DND-41 (cell line): ENCODE measurements around the gene EFL1.

Experiments
- EZH2 ChIP-seq: IDR thresholded peaks from 3 replicates; pipeline ENCODE4 v1.6.1; 2012; ENCODE audit warnings: borderline replicate concordance, low read depth, mild to moderate bottlenecking, moderate library complexity, low read length, inconsistent platforms; ENCODE audit not compliant: severe bottlenecking
- TF ChIP-seq, protein P1 (sequence below): IDR thresholded peaks from 2 replicates; pipeline ENCODE4 v1.5.1; 2012; ENCODE audit warnings: borderline replicate concordance, low read length, moderate library complexity, mild to moderate bottlenecking; ENCODE audit not compliant: poor library complexity, severe bottlenecking; ENCODE audit errors: extremely low read depth

DNA sequence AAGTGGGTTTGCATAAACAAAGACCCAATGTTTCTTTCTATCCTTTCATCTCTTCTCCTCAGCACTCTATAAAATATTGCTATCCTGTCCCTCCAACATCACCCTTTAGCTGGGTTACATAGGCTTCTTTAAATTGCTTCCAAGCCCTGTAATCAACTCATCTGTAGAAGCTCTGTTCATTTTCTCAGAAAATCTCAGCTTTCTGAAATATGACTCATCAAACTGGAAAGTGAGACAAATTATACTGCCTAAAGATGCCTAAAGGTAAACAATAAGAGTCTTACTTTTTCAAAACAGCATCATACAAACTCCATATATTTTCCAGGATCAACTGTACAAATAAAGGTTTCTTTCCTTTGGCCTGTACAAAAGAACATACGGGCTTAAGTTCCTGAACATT, 33.8 kb downstream of the EFL1 start:
- TF ChIP-seq, protein P1, sequence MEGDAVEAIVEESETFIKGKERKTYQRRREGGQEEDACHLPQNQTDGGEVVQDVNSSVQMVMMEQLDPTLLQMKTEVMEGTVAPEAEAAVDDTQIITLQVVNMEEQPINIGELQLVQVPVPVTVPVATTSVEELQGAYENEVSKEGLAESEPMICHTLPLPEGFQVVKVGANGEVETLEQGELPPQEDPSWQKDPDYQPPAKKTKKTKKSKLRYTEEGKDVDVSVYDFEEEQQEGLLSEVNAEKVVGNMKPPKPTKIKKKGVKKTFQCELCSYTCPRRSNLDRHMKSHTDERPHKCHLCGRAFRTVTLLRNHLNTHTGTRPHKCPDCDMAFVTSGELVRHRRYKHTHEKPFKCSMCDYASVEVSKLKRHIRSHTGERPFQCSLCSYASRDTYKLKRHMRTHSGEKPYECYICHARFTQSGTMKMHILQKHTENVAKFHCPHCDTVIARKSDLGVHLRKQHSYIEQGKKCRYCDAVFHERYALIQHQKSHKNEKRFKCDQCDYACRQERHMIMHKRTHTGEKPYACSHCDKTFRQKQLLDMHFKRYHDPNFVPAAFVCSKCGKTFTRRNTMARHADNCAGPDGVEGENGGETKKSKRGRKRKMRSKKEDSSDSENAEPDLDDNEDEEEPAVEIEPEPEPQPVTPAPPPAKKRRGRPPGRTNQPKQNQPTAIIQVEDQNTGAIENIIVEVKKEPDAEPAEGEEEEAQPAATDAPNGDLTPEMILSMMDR: no peak
- no peak for TF ChIP-seq EZH2
